WTC11 (cell line): ENCODE data around the gene CTAGE1. TPM values are rescaled to one million over a fixed set of nuclear protein-coding genes. Genes with fewer than 3 reads are reported as not detected.
A peak's percentile ranks its signal among the peaks of the same experiment; 100 is the strongest.

Experiments
- ATAC-seq: fragments of 200-7000 bp; cut with Tn5 transposase; 2 replicates; pipeline ENCODE4 v1.10.0; 2021; ENCODE audit warnings: mild to moderate bottlenecking, moderate library complexity
- Bru-seq: library from RNA; stranded (reverse); fragments of 400-500 nt; gene quantifications from one replicate; lab custom pipeline; 2021; lab: Mats Ljungman, UMichigan
- CTCF ChIA-PET: fragments of 300-600 bp; sonication (Branson Sonifier 250); formaldehyde crosslinking; loops from one replicate; lab custom pipeline; 2021; ENCODE audit warnings: antibody characterized with exemption; lab: Charles Lee
- POLR2A ChIA-PET: fragments of 350-600 bp; sonication (Branson Sonifier 250); formaldehyde crosslinking; loops from one replicate; lab custom pipeline; 2021; ENCODE audit warnings: antibody characterized with exemption; lab: Charles Lee
- DNase-seq: peaks from one replicate; pipeline ENCODE4 v3.0.0; 2021; ENCODE audit warnings: low spot score
- H3K27ac Mint-ChIP-seq: 2 replicates; pipeline ENCODE4 v1.8.0; 2021; ENCODE audit warnings: mixed read lengths
- H3K27me3 Mint-ChIP-seq: 2 replicates; pipeline ENCODE4 v1.8.0; 2021; ENCODE audit warnings: low read depth, mild to moderate bottlenecking, moderate library complexity, mixed read lengths
- H3K36me3 Mint-ChIP-seq: 2 replicates; pipeline ENCODE4 v1.8.0; 2021; ENCODE audit warnings: mixed read lengths
- H3K4me1 Mint-ChIP-seq: 2 replicates; pipeline ENCODE4 v1.8.0; 2022; ENCODE audit warnings: mixed read lengths
- H3K4me3 Mint-ChIP-seq: 2 replicates; pipeline ENCODE4 v1.8.0; 2021; ENCODE audit warnings: mild to moderate bottlenecking, moderate library complexity, mixed read lengths
- H3K9me3 Mint-ChIP-seq: 2 replicates; pipeline ENCODE4 v1.8.0; 2021; ENCODE audit warnings: mixed read lengths
- ATF2 ChIP-seq: sonication (generic); formaldehyde crosslinking; IDR thresholded peaks from 2 replicates; pipeline ENCODE4 v1.8.1; 2022; ENCODE audit warnings: low read depth, missing genetic modification reagents, borderline replicate concordance
- CBFB ChIP-seq: sonication (generic); formaldehyde crosslinking; IDR thresholded peaks from 2 replicates; pipeline ENCODE4 v1.8.1; 2022; ENCODE audit warnings: mild to moderate bottlenecking, low read depth, missing genetic modification reagents
- CDX4 ChIP-seq: fragments of 250-450 bp; sonication (Bioruptor Pico); IDR thresholded peaks from 2 replicates; pipeline ENCODE4 v1.9.0; 2021; ENCODE audit warnings: moderate library complexity, mild to moderate bottlenecking, inconsistent platforms, borderline replicate concordance
- E2F4 ChIP-seq: sonication (generic); formaldehyde crosslinking; IDR thresholded peaks from 2 replicates; pipeline ENCODE4 v1.8.1; 2022; ENCODE audit warnings: low read depth, mild to moderate bottlenecking, moderate library complexity, missing genetic modification reagents, borderline replicate concordance
- ELF4 ChIP-seq: sonication (generic); formaldehyde crosslinking; IDR thresholded peaks from 2 replicates; pipeline ENCODE4 v1.8.1; 2022; ENCODE audit warnings: low read depth, mild to moderate bottlenecking, moderate library complexity, missing genetic modification reagents
- ETV6 ChIP-seq: sonication (generic); formaldehyde crosslinking; IDR thresholded peaks from 2 replicates; pipeline ENCODE4 v1.8.1; 2022; ENCODE audit warnings: mild to moderate bottlenecking, missing genetic modification reagents
- HMGA2 ChIP-seq: fragments of 250-450 bp; sonication (Bioruptor Pico); IDR thresholded peaks from 2 replicates; pipeline ENCODE4 v1.4.0; 2021; ENCODE audit warnings: mild to moderate bottlenecking, moderate library complexity
- HMGXB4 ChIP-seq: sonication (generic); formaldehyde crosslinking; IDR thresholded peaks from 2 replicates; pipeline ENCODE4 v1.8.1; 2023; ENCODE audit warnings: mild to moderate bottlenecking, moderate library complexity, missing genetic modification reagents
- IRF1 ChIP-seq: sonication (generic); formaldehyde crosslinking; IDR thresholded peaks from 2 replicates; pipeline ENCODE4 v1.8.0; 2023; ENCODE audit warnings: missing genetic modification reagents
- MAX ChIP-seq: sonication (generic); formaldehyde crosslinking; IDR thresholded peaks from 2 replicates; pipeline ENCODE4 v1.8.0; 2022; ENCODE audit warnings: mild to moderate bottlenecking, missing genetic modification reagents
- NFYB ChIP-seq: sonication (generic); formaldehyde crosslinking; conservative IDR thresholded peaks from 2 replicates; pipeline ENCODE4 v1.8.0; 2022; ENCODE audit warnings: low read depth, missing genetic modification reagents
- USF2 ChIP-seq: sonication (generic); formaldehyde crosslinking; IDR thresholded peaks from 2 replicates; pipeline ENCODE4 v1.8.1; 2023; ENCODE audit warnings: mild to moderate bottlenecking, missing genetic modification reagents, moderate library complexity
- ZNF396 ChIP-seq: fragments of 250-450 bp; sonication (Bioruptor Pico); IDR thresholded peaks from 2 replicates; pipeline ENCODE4 v1.8.0; 2021; ENCODE audit warnings: mild to moderate bottlenecking, moderate library complexity, borderline replicate concordance
- ZNF416 ChIP-seq: fragments of 250-450 bp; sonication (Bioruptor Pico); IDR thresholded peaks from 2 replicates; pipeline ENCODE4 v1.9.0; 2021; ENCODE audit warnings: mild to moderate bottlenecking, inconsistent platforms
- ZNF512 ChIP-seq: sonication (generic); formaldehyde crosslinking; IDR thresholded peaks from 2 replicates; pipeline ENCODE4 v1.8.1; 2022; ENCODE audit warnings: missing genetic modification reagents, borderline replicate concordance
- ZNF671 ChIP-seq: fragments of 250-450 bp; sonication (Bioruptor Pico); IDR thresholded peaks from 2 replicates; pipeline ENCODE4 v1.8.0; 2021; ENCODE audit warnings: mild to moderate bottlenecking
- long read RNA-seq, 3 experiments: library from RNA in 1 of 3; library from capped mRNA in 1 of 3; library from polyadenylated mRNA in 1 of 3; unstranded in 2 of 3; stranded (forward) in 1 of 3; transcript quantifications; one replicate each; pipeline ENCODE4 v2.0.0, GENCODE V29; 2021
- total RNA-seq: library from RNA; stranded (reverse); gene quantifications from 3 replicates; pipeline ENCODE4 v1.2.3, GENCODE V29; 2021

Gene CTAGE1
- not detected in 3 replicates for total RNA-seq
- Bru-seq, nascent RNA: not detected
- long read RNA-seq, experiment 1: 0 reads
- long read RNA-seq, experiment 2: 0 reads
- long read RNA-seq, experiment 3: 0 reads

- ChIA-PET CTCF (interaction anchor here (1.4 kb wide), 1 partner anchor 39 kb away, joined by 4 read pairs; no protein-coding TSS in a partner anchor), POLR2A (no interaction called here)
- H3K9me3 Mint-ChIP-seq: peaks cover 17% of the 10 kb centered on the region
- DNase-seq (peak; percentile 83), ATAC-seq (peak; percentile 100)
- peaks cover 7% of the 10 kb centered on the region; the same call in 1 of the 2 replicates for H3K36me3 Mint-ChIP-seq
- H3K27me3 Mint-ChIP-seq: peaks cover 13% of the 10 kb centered on the region
- no peak within 1 kb of the TSS for H3K27ac Mint-ChIP-seq
- H3K4me1 Mint-ChIP-seq: peaks cover 3% of the 10 kb centered on the region; the same call in 1 of the 2 replicates
- TF ChIP-seq HMGXB4 (CRISPR knock-in tag) (no peak), ZNF512 (CRISPR knock-in tag) (no peak), ZNF416 (no peak), ETV6 (CRISPR knock-in tag) (no peak), USF2 (no peak), NFYB (CRISPR knock-in tag) (no peak), E2F4 (CRISPR knock-in tag) (no peak), CBFB (CRISPR knock-in tag) (no peak), ZNF671 (CRISPR knock-in tag) (no peak), ATF2 (CRISPR knock-in tag) (no peak), HMGA2 (no peak), CDX4 (CRISPR knock-in tag) (no peak), IRF1 (CRISPR knock-in tag) (no peak), ELF4 (CRISPR knock-in tag) (no peak), ZNF396 (CRISPR knock-in tag) (no peak), MAX (CRISPR knock-in tag) (no peak)
- no peak within 1 kb of the TSS for H3K4me3 Mint-ChIP-seq
These were observed at the start of gene CTAGE1 for GRCh38 chr18:22417496-22418188. CTAGE1 (minus strand) TSS chr18:22417915; CDS start chr18:22417811, 104 bp downstream.
